Endothelial cell of umbilical vein (primary cell): ENCODE measurements around the gene PPM1N. TPM values are rescaled to one million over a fixed set of nuclear protein-coding genes. Genes with fewer than 3 reads are reported as not detected.

Experiments used
- BruUV-seq: library from RNA; stranded (reverse); fragments of 400-500 nt; replicated peaks from 2 replicates; lab custom pipeline; 2021; lab: Mats Ljungman, UMichigan
- CTCF ChIA-PET: fragments of 300-600, 350-600 bp; sonication (Branson Sonifier 250); formaldehyde crosslinking; loops from one replicate; lab custom pipeline; 2021; ENCODE audit warnings: antibody characterized with exemption, inconsistent platforms; lab: Charles Lee
- POLR2A ChIA-PET: fragments of 300-600, 350-600 bp; sonication (Branson Sonifier 250); formaldehyde crosslinking; loops from one replicate; lab custom pipeline; 2021; ENCODE audit warnings: antibody characterized with exemption, inconsistent platforms; lab: Charles Lee
- DNase-seq: peaks from one replicate; pipeline ENCODE4 v3.0.0-alpha.2; 2011; ENCODE audit warnings: low read depth, low spot score
- FAIRE-seq: peaks from 2 replicates; lab custom pipeline; 2011; peaks lifted over from hg19 to GRCh38; lab: Jason Lieb, UNC
- H2AFZ ChIP-seq: 2 replicates; pipeline ENCODE4 v1.6.0; 2012; ENCODE audit warnings: low read depth, low read length, control low read depth, inconsistent platforms
- H3K27ac ChIP-seq: 2 replicates; pipeline ENCODE4 v1.5.1; 2011; ENCODE audit warnings: low read depth, mild to moderate bottlenecking, control low read depth, low read length, moderate library complexity; ENCODE audit not compliant: insufficient read depth
- H3K27me3 ChIP-seq, 2 experiments: 2 replicates each; pipeline versions ENCODE4 v1.6.0 to v1.6.1; 2011; ENCODE audit warnings: low read length in 2 of 2, mixed read lengths in 1 of 2; ENCODE audit not compliant: control insufficient read depth in 2 of 2, insufficient read depth in 2 of 2
- H3K36me3 ChIP-seq, 2 experiments: 2 replicates in 1 of 2; 3 replicates in 1 of 2; pipeline ENCODE4 v1.5.1; 2011; ENCODE audit warnings: low read length in 2 of 2, mild to moderate bottlenecking in 1 of 2, moderate library complexity in 1 of 2; ENCODE audit not compliant: control insufficient read depth in 2 of 2, insufficient read depth in 2 of 2; ENCODE audit errors: extremely low read depth in 1 of 2
- H3K4me1 ChIP-seq: 3 replicates; pipeline ENCODE4 v1.5.1; 2011; ENCODE audit warnings: mild to moderate bottlenecking, low read length; ENCODE audit not compliant: control insufficient read depth, insufficient read depth; ENCODE audit errors: extremely low read depth
- H3K4me2 ChIP-seq: 2 replicates; pipeline ENCODE4 v1.6.1; 2011; ENCODE audit warnings: low read length, control low read depth, mixed read lengths; ENCODE audit not compliant: insufficient read depth
- H3K4me3 ChIP-seq, 3 experiments: fragments of 200-600 bp in 1 of 3; sonication (generic), shearing (Covaris generic) in 1 of 3; replicated peaks in 1 of 3; 2 replicates each; pipeline ENCODE4 v1.5.1; 2011 to 2016; ENCODE audit warnings: control low read depth in 3 of 3, low read length in 3 of 3, mild to moderate bottlenecking in 2 of 3, inconsistent platforms in 1 of 3, low read depth in 1 of 3, moderate library complexity in 1 of 3; ENCODE audit not compliant: insufficient read depth in 1 of 3
- H3K79me2 ChIP-seq: 2 replicates; pipeline ENCODE4 v1.6.0; 2012; ENCODE audit warnings: low read length, inconsistent platforms; ENCODE audit not compliant: control insufficient read depth, insufficient read depth
- H3K9ac ChIP-seq: replicated peaks from 2 replicates; pipeline ENCODE3; 2011; ENCODE audit warnings: low read length, control low read depth; ENCODE audit not compliant: insufficient read depth; ENCODE audit errors: extremely low read depth
- H3K9me1 ChIP-seq: replicated peaks from 3 replicates; pipeline ENCODE4 v1.6.0; 2011; ENCODE audit warnings: mild to moderate bottlenecking, low read length; ENCODE audit not compliant: control insufficient read depth, insufficient read depth; ENCODE audit errors: extremely low read depth
- H3K9me3 ChIP-seq: replicated peaks from 2 replicates; pipeline ENCODE4 v1.5.1; 2012; ENCODE audit warnings: low read length, inconsistent platforms; ENCODE audit not compliant: control insufficient read depth, insufficient read depth
- H4K20me1 ChIP-seq: replicated peaks from 2 replicates; pipeline ENCODE3; 2011; ENCODE audit warnings: mild to moderate bottlenecking, low read length; ENCODE audit not compliant: control insufficient read depth, insufficient read depth; ENCODE audit errors: extremely low read depth
- FOS ChIP-seq: IDR thresholded peaks from 2 replicates; pipeline ENCODE4 v1.6.1; 2011; ENCODE audit warnings: mild to moderate bottlenecking, low read length, moderate library complexity, borderline replicate concordance; ENCODE audit not compliant: insufficient read depth
- GATA2 ChIP-seq: IDR thresholded peaks from 2 replicates; pipeline ENCODE4 v1.7.0; 2011; ENCODE audit warnings: low read depth, mild to moderate bottlenecking, moderate library complexity, mixed read lengths, low read length; ENCODE audit not compliant: insufficient read length, insufficient read depth
- JUN ChIP-seq: IDR thresholded peaks from 2 replicates; pipeline ENCODE4 v1.6.1; 2011; ENCODE audit warnings: borderline replicate concordance, low read depth; ENCODE audit not compliant: insufficient read length, insufficient read depth
- MYC ChIP-seq: IDR thresholded peaks from one replicate; pipeline ENCODE4 v1.6.1; 2011; ENCODE audit warnings: mild to moderate bottlenecking, low read depth, low read length
- POLR2A ChIP-seq: IDR thresholded peaks from 2 replicates; pipeline ENCODE4 v1.6.1; 2012; ENCODE audit warnings: low read depth, mild to moderate bottlenecking, control low read depth, low read length
- dilution Hi-C: fragments of 300-500 bp; cut with MboI; formaldehyde crosslinking; loops from one replicate; pipeline ENCODE4 v1.15.0; 2019; ENCODE audit warnings: low sequenced_read_pairs; ENCODE audit not compliant: extremely low pct_ligation_motif_present
- intact Hi-C: fragments of 100-400 bp; cut with micrococcal nuclease; formaldehyde crosslinking; loops from one replicate; pipeline ENCODE4 v1.10.0; 2022
- polyA plus RNA-seq, 4 experiments: library from polyadenylated mRNA; depleted of rRNA in 3 of 4; stranded (reverse) in 3 of 4; unstranded in 1 of 4; fragments of >200 nt; gene quantifications; 2 replicates each; pipeline versions ENCODE4 v1.2.1 to v1.2.3, GENCODE V29; 2011 to 2012; ENCODE audit warnings: missing spikeins in 1 of 4
- total RNA-seq: library from RNA; stranded (reverse); gene quantifications from 2 replicates; pipeline ENCODE4 v1.2.3, GENCODE V29; 2021
- TF ChIP-seq, protein P1 (sequence below), 2 donors: IDR thresholded peaks; 1 replicate in 1 of 2; 2 replicates in 1 of 2; pipeline ENCODE4 v1.5.1; 2011; ENCODE audit warnings: low read length in 2 of 2, mild to moderate bottlenecking in 2 of 2, moderate library complexity in 2 of 2, control low read depth in 1 of 2, inconsistent platforms in 1 of 2, low read depth in 1 of 2; ENCODE audit not compliant: insufficient read depth in 1 of 2; ENCODE audit errors: extremely low read depth in 1 of 2
- TF ChIP-seq, protein P2 (sequence below): IDR thresholded peaks from 2 replicates; pipeline ENCODE4 v1.6.1; 2011; ENCODE audit not compliant: insufficient read depth, insufficient read length

Gene PPM1N
- total and polyA plus RNA-seq, 2 donors (not counting 3 experiments of a cell fraction or from before 2014, with no cell fraction given): 0.40 to 0.48 TPM

DNA sequence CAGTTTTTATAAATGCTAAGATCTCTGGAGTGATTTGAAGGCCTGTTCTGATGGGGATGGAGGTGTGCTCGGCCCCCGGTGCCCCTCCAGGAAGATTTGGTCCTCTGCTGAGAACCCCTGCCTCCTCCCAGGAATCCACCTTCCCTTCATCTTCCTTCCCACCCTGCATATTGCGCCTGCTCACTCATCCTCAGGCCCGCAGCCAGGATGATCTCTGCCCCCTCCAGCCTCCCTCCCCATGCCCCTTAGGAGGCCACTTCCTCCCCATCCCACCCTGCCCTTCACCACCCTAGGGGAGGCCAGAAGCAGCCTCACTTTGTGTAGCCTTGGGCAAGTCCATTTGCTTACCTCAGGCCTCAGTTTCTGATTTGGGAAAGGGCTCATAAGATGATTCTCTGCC is 28.7 kb downstream of the PPM1N start:
- dilution Hi-C loops: no loop called here
- H4K20me1 ChIP-seq: no peaks in the 10 kb centered on the region
- H3K9me1 ChIP-seq: no peaks in the 10 kb centered on the region
- H3K9ac ChIP-seq: no peak overlapping the region
- H3K4me1 ChIP-seq: no peaks in the 10 kb centered on the region
- TF ChIP-seq FOS: no peak
- DNase-seq (no peak), FAIRE-seq (no peak)
- POLR2A ChIA-PET: interaction anchor here (1.5 kb wide), 1 partner anchor 114 kb away, joined by 4 read pairs; no protein-coding TSS in a partner anchor
- H3K27ac ChIP-seq: no peak overlapping the region
- no peak overlapping the region for H3K4me3 ChIP-seq
- no peak overlapping the region for H2AFZ ChIP-seq
- H3K79me2 ChIP-seq: no peaks in the 10 kb centered on the region
- CTCF ChIA-PET: interaction anchor here (0.6 to 3.1 kb wide), 6 partner anchors 31 to 117 kb away, joined by 3 to 21 read pairs (median 6); no protein-coding TSS in a partner anchor
- intact Hi-C loops: no loop called here
- H3K9me3 ChIP-seq: no peaks in the 10 kb centered on the region
- no TSS peak for BruUV-seq
- H3K4me2 ChIP-seq: no peak overlapping the region
- H3K36me3 ChIP-seq: peaks cover 9 to 25% of the 10 kb centered on the region in 2 experiments
- H3K27me3 ChIP-seq: no peaks in the 10 kb centered on the region

DNA sequence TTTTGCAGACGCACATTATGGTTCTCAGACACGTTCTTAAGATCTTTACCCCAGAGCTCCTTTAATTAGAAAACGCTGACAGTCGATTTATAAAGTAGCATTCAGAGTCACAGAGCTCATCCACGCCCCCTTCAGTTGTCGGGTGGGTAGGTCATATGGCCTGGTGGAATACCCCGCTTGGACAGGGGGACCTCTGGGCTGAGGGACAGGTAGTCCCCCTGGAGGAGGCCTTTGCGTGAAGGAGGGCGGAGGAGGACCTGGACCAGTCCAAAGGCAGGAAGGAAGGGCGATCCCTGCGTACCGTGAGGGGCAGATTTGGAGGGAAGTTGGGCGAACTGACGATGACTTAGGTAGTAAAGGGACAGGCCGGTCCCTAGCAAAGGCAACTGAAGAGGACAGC is 29.5 kb downstream of the PPM1N start:
- H3K4me3 ChIP-seq: no peak overlapping the region
- no peaks in the 10 kb centered on the region for H3K9me3 ChIP-seq
- no peaks in the 10 kb centered on the region for H3K79me2 ChIP-seq
- DNase-seq: no peak
- H3K9me1 ChIP-seq: no peaks in the 10 kb centered on the region
- no peaks in the 10 kb centered on the region for H3K27me3 ChIP-seq
- H2AFZ ChIP-seq: no peak overlapping the region
- dilution Hi-C loops (no loop called here), intact Hi-C loops (no loop called here)
- CTCF ChIA-PET: interaction anchor here (0.6 to 3.1 kb wide), 6 partner anchors 31 to 116 kb away, joined by 3 to 21 read pairs (median 6); no protein-coding TSS in a partner anchor
- H3K36me3 ChIP-seq: peaks cover 7 to 25% of the 10 kb centered on the region in 2 experiments
- BruUV-seq: no TSS peak
- no peak for FAIRE-seq
- POLR2A ChIA-PET: interaction anchor here (1.5 kb wide), 1 partner anchor 114 kb away, joined by 4 read pairs; no protein-coding TSS in a partner anchor
- no peak overlapping the region for H3K4me2 ChIP-seq
- TF ChIP-seq MYC: no peak
- TF ChIP-seq, protein P1, sequence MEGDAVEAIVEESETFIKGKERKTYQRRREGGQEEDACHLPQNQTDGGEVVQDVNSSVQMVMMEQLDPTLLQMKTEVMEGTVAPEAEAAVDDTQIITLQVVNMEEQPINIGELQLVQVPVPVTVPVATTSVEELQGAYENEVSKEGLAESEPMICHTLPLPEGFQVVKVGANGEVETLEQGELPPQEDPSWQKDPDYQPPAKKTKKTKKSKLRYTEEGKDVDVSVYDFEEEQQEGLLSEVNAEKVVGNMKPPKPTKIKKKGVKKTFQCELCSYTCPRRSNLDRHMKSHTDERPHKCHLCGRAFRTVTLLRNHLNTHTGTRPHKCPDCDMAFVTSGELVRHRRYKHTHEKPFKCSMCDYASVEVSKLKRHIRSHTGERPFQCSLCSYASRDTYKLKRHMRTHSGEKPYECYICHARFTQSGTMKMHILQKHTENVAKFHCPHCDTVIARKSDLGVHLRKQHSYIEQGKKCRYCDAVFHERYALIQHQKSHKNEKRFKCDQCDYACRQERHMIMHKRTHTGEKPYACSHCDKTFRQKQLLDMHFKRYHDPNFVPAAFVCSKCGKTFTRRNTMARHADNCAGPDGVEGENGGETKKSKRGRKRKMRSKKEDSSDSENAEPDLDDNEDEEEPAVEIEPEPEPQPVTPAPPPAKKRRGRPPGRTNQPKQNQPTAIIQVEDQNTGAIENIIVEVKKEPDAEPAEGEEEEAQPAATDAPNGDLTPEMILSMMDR (IDR thresholded peaks at IDR 0.05; ENCODE audit: extremely low read depth in 1 of 2, insufficient read depth in 1 of 2, low read depth in 1 of 2, low read length in 2 of 2): no peak
- TF ChIP-seq GATA2: no peak
- TF ChIP-seq, protein P2, sequence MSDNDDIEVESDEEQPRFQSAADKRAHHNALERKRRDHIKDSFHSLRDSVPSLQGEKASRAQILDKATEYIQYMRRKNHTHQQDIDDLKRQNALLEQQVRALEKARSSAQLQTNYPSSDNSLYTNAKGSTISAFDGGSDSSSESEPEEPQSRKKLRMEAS: no peak
- TF ChIP-seq FOS: no peak
- no peak for TF ChIP-seq JUN
- no peak for TF ChIP-seq POLR2A
- no peaks in the 10 kb centered on the region for H3K4me1 ChIP-seq
- H3K27ac ChIP-seq: no peak overlapping the region
- H4K20me1 ChIP-seq: no peaks in the 10 kb centered on the region
- H3K9ac ChIP-seq: no peak overlapping the region
